ENCODE results near the gene LPXN. TPM values are rescaled to one million over a fixed set of nuclear protein-coding genes. Genes with fewer than 3 reads are reported as not detected.

The LPXN gene
- 3.6 and 13.8 TPM in 2 replicates for total RNA-seq (ENCODE audit: low replicate concordance)

GRCh38 chr11:58575377-58576020 lies at the start of gene LPXN:
TSS of gene LPXN (minus strand) at chr11:58575856. CDS start at chr11:58575772, 84 bp downstream.

DNA sequence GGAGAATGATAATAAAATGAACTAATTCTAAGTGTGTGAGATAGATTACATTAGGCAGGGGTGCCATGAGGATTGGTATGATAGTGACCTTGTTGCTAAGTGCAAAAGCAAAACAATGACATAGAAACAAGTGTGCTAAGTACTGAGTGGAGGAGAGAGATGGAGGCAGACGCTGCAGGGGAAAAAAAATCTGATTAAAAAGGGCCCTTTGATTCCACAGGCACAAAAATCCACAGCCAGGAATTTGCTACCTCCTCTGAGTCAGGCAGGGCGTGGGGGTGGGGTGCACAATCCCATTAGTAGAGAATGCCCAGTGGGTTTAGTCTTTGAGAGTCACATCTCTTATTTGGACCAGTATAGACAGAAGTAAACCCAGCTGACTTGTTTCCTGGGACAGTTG lies 46.7 kb upstream of the LPXN start, which contains the start of gene CNTF:
Gene CNTF (plus strand): TSS at position 322 of the 400 bp plus-strand sequence. CDS start 88 bp downstream, outside the sequence.

DNA sequence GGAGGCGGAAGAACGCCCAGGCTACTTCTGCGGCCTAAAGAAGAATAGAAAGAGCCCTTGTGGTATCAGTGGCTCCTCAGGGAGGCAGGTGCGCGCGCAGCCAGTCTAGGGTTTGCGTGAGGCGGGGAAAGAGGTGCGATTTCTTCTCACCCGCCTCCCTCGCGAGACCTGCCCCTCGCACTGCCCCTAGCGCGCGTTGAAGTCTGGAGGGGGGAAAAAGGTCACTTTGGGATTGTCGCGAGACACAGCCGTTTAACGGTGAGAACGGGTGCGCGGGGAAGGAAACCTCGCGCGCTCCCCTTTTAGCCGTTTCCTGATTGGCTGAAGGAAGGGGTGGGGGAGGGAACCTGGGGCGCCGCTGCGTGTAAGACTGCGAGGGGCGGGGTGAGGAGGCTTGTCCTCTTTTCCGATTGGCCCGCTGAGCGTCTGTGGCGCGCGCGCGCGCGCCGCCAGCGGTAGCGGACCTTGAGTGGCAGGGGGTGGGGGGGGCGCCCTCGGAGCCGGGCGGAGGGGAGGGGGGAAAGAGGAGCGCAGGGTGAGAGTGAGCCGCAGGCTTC lies 3.1 kb upstream of the LPXN start, which contains the start of gene ZFP91:
Gene ZFP91 (plus strand): TSS at position 429 of the 557 bp plus-strand sequence. CDS start 219 bp downstream, outside the sequence.

GRCh38 chr11:58508005-58508404 lies 67.7 kb downstream of the LPXN start, which contains the start of gene OR5B21:
TSS of gene OR5B21 (minus strand) at chr11:58508105. CDS start at chr11:58508105, 0 bp downstream.

Other genes starting within 250 kb of the LPXN start
- not detected in 2 replicates for gene OR5B17, start 216.8 kb downstream of the LPXN start, total RNA-seq (ENCODE audit: low replicate concordance)
- gene OR5B3, start 169.0 kb downstream of the LPXN start, total RNA-seq (ENCODE audit: low replicate concordance), result not detected in 2 replicates
- not detected in 2 replicates for gene OR5B2, start 147.7 kb downstream of the LPXN start, total RNA-seq (ENCODE audit: low replicate concordance)
- not detected in 2 replicates for gene OR5B12, start 133.6 kb downstream of the LPXN start, total RNA-seq (ENCODE audit: low replicate concordance)
- gene OR5B21, start 67.8 kb downstream of the LPXN start, total RNA-seq (ENCODE audit: low replicate concordance), result not detected in 2 replicates
- gene ZFP91, start 3.2 kb upstream of the LPXN start, total RNA-seq (ENCODE audit: low replicate concordance), result 19.3 and 29.0 TPM in 2 replicates
- 0.70 and 0.90 TPM in 2 replicates for gene CNTF, start 46.8 kb upstream of the LPXN start, total RNA-seq (ENCODE audit: low replicate concordance)
- gene GLYAT, start 156.1 kb upstream of the LPXN start, total RNA-seq (ENCODE audit: low replicate concordance), result not detected in 2 replicates

Measured in smooth muscle cell of the coronary artery (primary cell).